Measurements from ENCODE around the gene HRK. TPM values are rescaled to one million over a fixed set of nuclear protein-coding genes. Genes with fewer than 3 reads are reported as not detected.

Gene HRK
- total and polyA plus RNA-seq, 12 donors, result 0.09 to 1.1 (median 0.24) TPM; not detected in 3

- H3K27me3 ChIP-seq, result no peaks in the 10 kb centered on the region
- H3K36me3 ChIP-seq (replicated peaks in 1 of 2), result no peaks in the 10 kb centered on the region
- H3K4me3 ChIP-seq, result no peak overlapping the region
- DNase-seq, result peak; percentile 13 to 83 (median 29)
- intact Hi-C loops (cut with DNase I), result no loop called here
- WGBS, 4 donors, result 18 to 42% (median 34%) methylated on average over 12 of the region's 12 CpGs
- no peak for TF ChIP-seq POLR2A (IDR thresholded peaks at IDR 0.05)
- no peak for TF ChIP-seq CTCF (IDR thresholded peaks at IDR 0.05)
- no peaks in the 10 kb centered on the region for H3K9me3 ChIP-seq (replicated peaks in 1 of 3)
- H3K4me1 ChIP-seq (replicated peaks in 1 of 2), result no peaks in the 10 kb centered on the region
- H3K27ac ChIP-seq, result peak overlapping the region in 1 of 5 donors; percentile 12
Measured at GRCh38 chr12:116861320-116861719, 19.9 kb downstream of the HRK start.

GRCh38 chr12:116860263-116860662 is 21.0 kb downstream of the HRK start:
- H3K9me3 ChIP-seq (replicated peaks in 1 of 3), result no peaks in the 10 kb centered on the region
- H3K4me1 ChIP-seq (replicated peaks in 1 of 2), result no peaks in the 10 kb centered on the region
- no peak overlapping the region for H3K27ac ChIP-seq
- no peaks in the 10 kb centered on the region for H3K36me3 ChIP-seq (replicated peaks in 1 of 2)
- no peaks in the 10 kb centered on the region for H3K27me3 ChIP-seq
- no peak for TF ChIP-seq CTCF (IDR thresholded peaks at IDR 0.05)
- TF ChIP-seq POLR2A (IDR thresholded peaks at IDR 0.05), result no peak
- no peak overlapping the region for H3K4me3 ChIP-seq
- intact Hi-C loops (cut with DNase I), result no loop called here
- DNase-seq, result no peak
- 59 to 71% (median 67%) methylated on average over 3 of the region's 3 CpGs for WGBS, 4 donors

GRCh38 chr12:116859079-116859478 is 22.2 kb downstream of the HRK start:
- H3K4me3 ChIP-seq, result no peak overlapping the region
- no peaks in the 10 kb centered on the region for H3K9me3 ChIP-seq (replicated peaks in 1 of 3)
- no peaks in the 10 kb centered on the region for H3K4me1 ChIP-seq (replicated peaks in 1 of 2)
- no peaks in the 10 kb centered on the region for H3K36me3 ChIP-seq (replicated peaks in 1 of 2)
- no peak overlapping the region for H3K27ac ChIP-seq
- TF ChIP-seq CTCF (IDR thresholded peaks at IDR 0.05) (no peak), POLR2A (IDR thresholded peaks at IDR 0.05) (no peak)
- 45 to 58% (median 50%) methylated on average over 5 of the region's 5 CpGs for WGBS, 4 donors
- DNase-seq, result no peak
- intact Hi-C loops (cut with DNase I), result no loop called here
- no peaks in the 10 kb centered on the region for H3K27me3 ChIP-seq

GRCh38 chr12:116856729-116857128 is 24.5 kb downstream of the HRK start:
- no peaks in the 10 kb centered on the region for H3K36me3 ChIP-seq (replicated peaks in 1 of 2)
- no peak overlapping the region for H3K27ac ChIP-seq
- no peak overlapping the region for H3K4me3 ChIP-seq
- intact Hi-C loops (cut with DNase I), result no loop called here
- WGBS, 4 donors, result 86 to 93% (median 87%) methylated on average over 8 to 11 of the region's 11 CpGs
- DNase-seq, result no peak
- no peaks in the 10 kb centered on the region for H3K9me3 ChIP-seq (replicated peaks in 1 of 3)
- no peaks in the 10 kb centered on the region for H3K27me3 ChIP-seq
- TF ChIP-seq CTCF (IDR thresholded peaks at IDR 0.05), result no peak
- no peak for TF ChIP-seq POLR2A (IDR thresholded peaks at IDR 0.05)
- no peaks in the 10 kb centered on the region for H3K4me1 ChIP-seq (replicated peaks in 1 of 2)
